Activated gamma-delta T cell treated with Interleukin-2 at 50 U/mL for 16 hours (primary cell): ENCODE measurements around the gene RGS3.

Experiments used
- DNase-seq: peaks from one replicate; pipeline ENCODE4 v3.0.0-alpha.2; 2020

The RGS3 gene

GRCh38 chr9:113608082-113608685 is 144.7 kb downstream of the RGS3 start:
- no peak for DNase-seq

DNA sequence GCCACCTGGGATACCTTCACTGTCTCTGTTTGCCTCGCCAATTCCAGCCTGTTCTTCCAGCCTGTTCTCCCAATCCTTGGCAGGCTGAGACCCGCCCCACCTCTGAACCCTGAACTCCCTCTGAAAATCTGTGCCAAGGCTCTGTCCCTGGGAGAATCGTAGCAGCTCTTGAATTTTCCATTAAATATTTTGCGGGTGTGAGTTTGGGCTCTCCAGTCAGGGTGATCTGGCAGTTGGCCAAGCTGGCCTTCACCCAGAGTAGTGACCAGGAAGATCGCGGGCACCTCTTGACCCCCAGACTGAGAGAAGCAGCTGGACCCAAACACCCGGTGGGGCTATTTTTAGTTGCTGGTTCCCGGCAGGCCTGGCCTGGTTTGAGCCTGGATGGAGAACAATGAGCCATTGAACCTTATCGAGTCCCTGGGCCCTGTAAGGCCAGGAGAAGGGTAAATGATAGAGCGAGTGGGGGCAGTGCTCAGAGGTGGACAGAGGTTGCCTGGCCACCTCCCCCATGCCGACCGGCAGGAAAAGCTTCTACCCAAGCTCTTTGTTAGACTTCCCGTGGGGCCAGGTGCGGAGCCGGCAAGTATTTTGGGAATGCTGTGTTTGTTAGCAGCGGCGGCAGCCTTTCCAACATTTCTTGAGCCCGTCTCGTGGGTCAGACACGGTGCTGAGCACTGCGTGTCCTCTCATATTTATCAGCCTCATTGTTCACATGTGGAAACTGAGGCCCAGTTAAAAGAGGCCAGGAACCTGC is 146.2 kb downstream of the RGS3 start:
- no peak for DNase-seq

DNA sequence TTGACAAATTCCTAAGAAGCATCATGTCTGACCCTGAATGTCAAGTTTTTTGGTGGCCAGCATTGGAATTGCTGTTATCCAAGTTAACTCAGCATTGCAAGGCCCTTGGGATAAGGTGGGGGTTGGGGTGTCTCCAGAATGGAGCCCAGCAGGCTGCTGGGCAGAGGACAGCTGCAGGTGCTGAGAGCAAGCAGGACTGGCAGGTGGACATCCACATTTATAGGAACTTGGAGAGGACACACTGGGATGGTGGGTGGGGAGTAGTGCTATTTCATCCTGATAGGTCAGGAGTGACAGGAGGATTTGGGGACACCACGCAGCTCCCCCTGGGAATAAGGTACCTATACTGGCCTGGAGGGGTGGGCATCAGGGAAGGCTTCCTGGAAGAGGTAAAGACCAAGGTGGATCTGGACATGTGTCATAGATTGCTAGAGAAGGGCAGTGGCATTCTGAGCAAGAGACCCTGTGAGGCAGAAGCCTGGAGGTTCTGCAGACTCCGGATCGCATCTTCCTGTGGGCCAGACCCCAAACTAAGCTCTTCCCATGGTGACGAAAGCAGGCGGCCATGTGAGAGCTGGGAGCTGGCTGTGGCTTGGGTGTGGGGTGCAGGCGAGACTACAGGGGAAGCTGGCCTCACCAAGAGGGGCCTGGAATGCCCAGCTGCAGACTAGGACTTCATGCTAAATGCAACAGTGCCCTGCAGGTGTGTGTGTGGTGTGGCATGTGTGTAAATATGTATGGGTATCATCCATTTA is 148.1 kb downstream of the RGS3 start:
- DNase-seq: no peak

- DNase-seq: no peak
Observed at GRCh38 chr9:113612216-113612747, 148.8 kb downstream of the RGS3 start.

DNA sequence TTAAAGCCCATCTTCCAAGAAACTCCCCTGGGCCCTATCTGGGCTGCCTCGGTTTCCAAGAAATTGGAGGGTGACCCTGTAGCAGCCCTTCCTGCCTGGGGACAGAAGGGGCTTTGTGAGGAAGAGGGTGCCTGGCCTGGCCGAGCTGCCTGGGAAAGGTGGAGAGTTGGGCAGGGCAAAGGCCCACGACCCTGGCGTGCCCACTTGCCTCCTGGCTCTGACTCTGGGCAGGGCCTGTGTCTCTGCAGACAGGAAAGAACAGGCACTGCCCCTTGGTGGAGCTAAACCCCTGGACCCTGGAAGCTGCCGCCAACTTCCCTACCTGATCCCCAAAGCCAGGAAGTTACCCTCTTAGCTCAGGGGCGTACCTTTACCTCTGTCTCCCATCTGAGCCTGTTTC is 149.3 kb downstream of the RGS3 start:
- DNase-seq: no peak

- no peak for DNase-seq
Observed at GRCh38 chr9:113613815-113614413, 150.4 kb downstream of the RGS3 start.

- no peak for DNase-seq
Observed at GRCh38 chr9:113614843-113615648, 151.5 kb downstream of the RGS3 start.

GRCh38 chr9:113616116-113616515 is 152.6 kb downstream of the RGS3 start:
- no peak for DNase-seq

DNA sequence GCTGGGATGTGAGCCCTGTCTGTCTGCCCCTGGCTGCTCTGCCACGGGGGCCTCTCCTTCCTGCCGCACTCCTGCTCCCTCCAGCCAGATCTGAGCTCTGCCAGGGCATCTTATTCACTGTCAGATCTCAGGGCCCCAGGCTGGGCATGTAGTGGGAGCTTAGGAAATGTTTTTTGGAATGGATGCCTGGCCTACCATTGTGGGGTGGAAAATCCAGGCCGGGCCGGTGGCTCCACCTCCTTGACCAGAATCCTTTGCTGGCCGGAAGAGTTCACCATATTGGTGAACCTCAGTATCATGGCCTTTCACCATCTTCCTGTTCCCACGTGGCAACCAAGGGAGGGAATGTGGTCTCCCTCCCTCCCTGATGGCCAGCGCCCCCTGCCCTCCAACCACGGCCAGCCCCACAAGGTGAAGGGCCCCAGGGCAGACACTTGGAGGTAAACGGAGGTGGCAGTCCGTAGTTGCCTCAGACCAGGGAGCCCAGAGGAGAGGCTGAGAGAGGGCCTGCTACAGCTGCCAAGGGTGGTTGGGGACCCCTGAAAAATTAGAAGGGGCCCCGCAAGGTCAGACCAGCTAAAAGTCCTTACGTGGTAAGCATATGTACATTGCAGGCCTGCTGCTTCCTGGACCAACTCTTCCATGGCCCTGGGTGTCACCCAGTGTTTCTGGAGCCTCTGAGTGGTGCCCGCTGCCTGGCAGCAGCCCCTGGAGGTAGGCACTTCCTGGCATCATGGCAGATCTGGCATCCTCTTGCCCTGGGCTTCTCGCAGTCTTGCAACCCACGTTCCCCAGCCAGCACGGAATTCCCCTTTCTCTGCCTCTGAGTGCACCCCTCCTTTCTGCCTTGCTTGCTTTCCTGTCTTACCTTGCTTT is 153.3 kb downstream of the RGS3 start:
- no peak for DNase-seq

DNA sequence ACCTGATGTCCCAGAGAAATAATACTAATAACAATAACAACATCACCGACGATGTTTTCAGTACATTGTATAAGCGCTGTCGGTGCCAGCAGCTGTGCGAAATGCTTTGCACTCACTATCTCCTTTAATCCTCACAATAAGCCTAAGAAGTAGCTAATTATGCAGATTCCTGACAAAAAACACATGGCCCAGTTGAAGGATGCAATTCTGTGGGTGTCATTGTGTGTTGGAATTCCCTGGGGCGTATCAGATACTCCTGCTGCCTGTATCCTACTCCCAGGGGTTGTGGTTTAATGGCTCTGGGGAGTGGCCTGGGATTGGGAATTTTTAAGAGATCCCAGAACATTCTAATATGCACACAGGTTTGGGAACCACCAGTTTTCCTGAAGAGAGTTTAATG is 154.0 kb downstream of the RGS3 start:
- no peak for DNase-seq

GRCh38 chr9:113618836-113619490 is 155.4 kb downstream of the RGS3 start:
- DNase-seq: no peak

DNA sequence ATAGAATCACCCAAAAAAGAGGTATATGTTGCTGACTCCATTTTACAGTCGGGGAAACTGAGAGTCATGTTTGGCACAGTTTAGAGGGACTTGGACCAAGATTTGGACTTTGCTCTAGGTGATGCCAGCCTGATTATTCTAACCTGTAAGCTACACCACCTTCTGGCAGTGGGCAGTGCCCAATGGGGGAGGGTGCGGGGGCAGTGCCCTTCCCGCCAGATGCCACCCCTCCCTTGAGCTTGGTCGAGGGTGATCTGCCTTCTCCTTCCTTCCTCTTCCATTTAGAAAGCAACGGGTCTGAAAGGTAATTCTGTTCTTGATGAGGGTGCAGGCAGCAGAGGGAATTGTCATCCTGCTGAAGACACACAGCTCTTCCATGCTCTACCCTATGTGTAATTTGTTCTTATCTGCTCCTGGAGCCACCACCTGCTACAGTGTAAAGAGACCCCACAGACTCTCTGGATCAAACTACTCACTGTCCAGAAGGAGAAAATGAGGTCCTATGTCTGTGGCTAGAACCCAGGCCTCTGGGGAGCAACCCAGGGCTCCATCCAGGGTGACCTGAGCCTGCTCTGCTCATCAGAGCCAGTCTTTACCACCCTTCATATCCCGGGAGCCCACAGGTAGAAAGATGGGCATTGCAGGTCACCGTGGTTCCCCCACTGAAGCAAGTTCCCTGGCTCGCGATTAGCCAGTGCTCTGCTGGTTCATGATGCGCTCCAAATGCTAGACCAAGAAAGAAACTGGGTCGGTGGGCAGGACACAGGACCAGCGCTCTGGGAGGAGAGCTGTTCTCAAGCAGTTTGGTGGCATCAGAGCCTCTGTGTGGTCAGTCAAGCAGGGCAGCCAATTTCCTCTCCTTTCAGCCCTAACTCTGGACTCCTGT is 156.2 kb downstream of the RGS3 start:
- no peak for DNase-seq

DNA sequence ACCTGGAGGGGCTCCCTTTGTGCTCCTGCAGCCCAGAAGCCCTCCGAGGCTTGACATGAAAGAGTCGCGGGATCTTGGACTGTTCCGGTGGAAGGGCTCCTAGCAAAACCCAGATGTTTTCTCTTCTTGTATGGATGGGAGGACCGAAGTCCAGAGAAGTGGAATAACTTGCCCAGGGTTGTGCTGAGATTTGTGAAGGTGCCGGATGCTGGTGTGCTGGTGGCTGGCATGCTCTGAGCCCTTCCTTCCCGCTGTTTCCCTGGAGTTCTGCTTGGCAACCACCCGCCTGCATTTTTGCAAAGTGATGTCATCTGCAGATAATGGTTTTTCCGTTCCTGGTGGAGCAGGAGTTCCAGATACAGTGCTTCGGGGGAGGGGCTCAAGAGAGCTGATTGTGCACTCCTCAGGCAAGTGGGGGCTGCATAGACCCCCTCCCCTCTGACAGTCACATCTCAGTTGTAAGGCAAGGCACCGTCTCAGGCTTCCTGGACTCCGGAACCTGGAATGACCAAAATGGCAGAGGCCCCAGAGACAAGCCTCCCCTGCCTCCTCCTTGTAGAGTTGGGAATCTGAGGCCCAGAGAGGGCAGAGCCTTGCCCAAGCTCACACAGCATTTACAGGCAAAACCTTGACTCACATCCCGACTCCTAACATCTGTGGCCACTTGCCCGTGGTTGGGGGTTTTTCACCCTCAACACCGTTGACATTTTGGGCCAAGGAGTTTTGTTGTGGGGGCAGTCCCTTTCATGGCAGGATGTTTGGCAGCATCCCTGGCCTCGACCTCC is 157.0 kb downstream of the RGS3 start:
- no peak for DNase-seq

DNA sequence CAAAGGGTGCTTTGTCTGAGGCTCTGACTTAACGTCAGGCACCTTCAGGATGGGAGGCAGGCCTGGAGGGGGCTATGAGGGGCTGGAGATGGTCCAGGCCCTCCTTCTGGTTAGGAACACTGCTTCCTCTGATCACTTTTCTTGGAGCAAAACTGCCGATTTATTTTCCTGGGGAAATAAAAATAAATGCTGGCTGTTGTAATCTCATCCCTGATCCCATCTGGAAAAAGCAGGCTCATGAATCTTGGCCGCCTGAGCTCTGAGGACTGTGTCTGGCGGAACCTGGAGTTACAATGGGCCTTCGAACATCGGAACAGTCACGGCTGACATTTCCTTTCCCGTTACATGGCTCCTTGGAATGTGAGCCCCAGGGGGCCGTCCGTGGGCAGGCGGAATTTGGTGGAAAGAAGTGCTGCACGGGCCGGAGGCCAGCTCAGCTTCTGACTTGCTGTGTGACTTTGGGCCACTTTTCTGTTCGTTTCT is 157.8 kb downstream of the RGS3 start:
- DNase-seq: no peak

DNA sequence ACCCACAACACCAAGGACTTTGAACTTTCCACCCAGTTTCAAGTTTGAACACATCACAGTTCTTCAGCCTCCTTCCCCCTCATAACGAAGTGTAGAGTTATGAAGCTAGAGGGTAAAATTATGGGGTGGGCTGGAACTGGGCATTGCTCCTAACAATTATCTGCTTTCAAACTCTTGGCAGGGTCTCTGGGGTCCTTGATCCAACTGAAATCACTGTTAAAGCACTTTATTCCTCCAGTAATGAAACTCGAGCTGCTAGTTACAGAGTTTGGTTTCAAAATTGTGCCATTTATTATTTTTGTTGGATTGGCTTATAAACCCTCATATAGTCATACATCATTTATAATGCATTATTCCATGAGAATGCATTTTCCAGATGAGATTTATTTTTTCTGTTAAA is 158.5 kb downstream of the RGS3 start:
- no peak for DNase-seq

DNA sequence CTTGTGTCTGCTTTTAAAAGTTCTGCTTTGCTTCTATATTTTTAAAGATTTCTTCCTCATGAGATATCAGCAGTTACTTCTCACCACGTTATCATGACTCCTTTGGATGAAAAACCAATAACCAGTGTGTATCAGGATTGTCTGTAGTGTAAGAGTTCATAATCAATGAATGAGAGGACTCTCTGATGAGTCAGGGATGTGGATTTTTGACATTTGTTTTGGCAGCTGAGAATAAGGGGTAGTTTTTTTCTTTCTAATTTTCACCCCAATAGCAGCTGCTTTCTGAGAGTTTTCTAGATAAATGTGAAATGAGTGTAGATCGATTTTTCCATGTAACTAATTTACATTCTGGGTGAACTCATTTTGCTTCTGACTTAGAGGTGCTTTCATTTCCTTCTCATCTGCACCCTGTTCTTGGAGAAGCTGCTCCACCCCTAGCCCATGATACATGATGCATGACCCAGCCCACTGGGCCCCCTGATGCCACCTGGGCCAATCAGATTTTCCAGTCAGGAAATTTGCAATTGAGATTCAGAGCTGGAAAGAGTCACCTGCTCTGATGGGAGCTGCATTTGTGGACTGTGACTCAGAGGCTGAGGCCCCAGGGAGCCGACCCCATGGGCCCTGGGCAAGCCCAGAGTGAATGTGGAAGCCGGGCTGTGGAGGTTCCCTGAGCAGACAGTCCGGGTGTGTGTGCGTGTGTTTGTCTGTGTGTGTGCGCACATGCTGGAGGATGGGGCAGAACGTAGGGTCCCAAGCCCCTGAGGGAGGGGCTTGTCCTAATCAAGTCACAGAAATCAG is 159.3 kb downstream of the RGS3 start:
- DNase-seq: no peak

GRCh38 chr9:113623851-113624485 is 160.4 kb downstream of the RGS3 start:
- no peak for DNase-seq
